CD8-positive, alpha-beta memory T cell (primary cell): ENCODE results near the gene CENPB. TPM values are rescaled to one million over a fixed set of nuclear protein-coding genes. Genes with fewer than 3 reads are reported as not detected.

Experiments
- CTCF ChIA-PET: fragments of 350-600 bp; sonication (Branson Sonifier 250); formaldehyde crosslinking; loops from one replicate; lab custom pipeline; 2021; ENCODE audit warnings: antibody characterized with exemption; lab: Charles Lee
- POLR2A ChIA-PET: fragments of 350-600 bp; sonication (Branson Sonifier 250); formaldehyde crosslinking; loops from one replicate; lab custom pipeline; 2021; ENCODE audit warnings: antibody characterized with exemption; lab: Charles Lee
- DNase-seq, 5 donors: peaks; one replicate each; pipeline versions ENCODE4 v3.0.0 to v3.0.0-alpha.2; 2020 to 2022; ENCODE audit warnings: mixed read lengths in 1 of 5
- H3K27ac ChIP-seq: one replicate; pipeline ENCODE4 v1.7.0; 2013; ENCODE audit warnings: low read depth, mild to moderate bottlenecking, low read length, moderate library complexity
- H3K27me3 ChIP-seq: 2 replicates; pipeline ENCODE4 v1.7.0; 2013; ENCODE audit warnings: low read length, mild to moderate bottlenecking; ENCODE audit not compliant: insufficient read depth, poor library complexity, severe bottlenecking
- H3K36me3 ChIP-seq: 2 replicates; pipeline ENCODE4 v1.7.0; 2013; ENCODE audit warnings: mild to moderate bottlenecking, low read length, moderate library complexity; ENCODE audit not compliant: insufficient read depth
- H3K4me1 ChIP-seq: 2 replicates; pipeline ENCODE4 v1.7.0; 2013; ENCODE audit warnings: mild to moderate bottlenecking, low read length, moderate library complexity; ENCODE audit not compliant: insufficient read depth
- H3K4me3 ChIP-seq: 2 replicates; pipeline ENCODE4 v1.7.0; 2013; ENCODE audit warnings: mild to moderate bottlenecking, low read length
- H3K9me3 ChIP-seq: 2 replicates; pipeline ENCODE4 v1.7.0; 2013; ENCODE audit warnings: mild to moderate bottlenecking, low read length
- H3K27ac Mint-ChIP-seq, 8 donors: one replicate each; pipeline ENCODE4 v1.8.0; 2020 to 2021; ENCODE audit warnings: mixed read lengths in 8 of 8, mild to moderate bottlenecking in 6 of 8, inconsistent platforms in 3 of 8, moderate library complexity in 3 of 8
- H3K27me3 Mint-ChIP-seq, 2 donors: one replicate each; pipeline ENCODE4 v1.8.0; 2020 to 2021; ENCODE audit warnings: mixed read lengths in 2 of 2, mild to moderate bottlenecking in 1 of 2, moderate library complexity in 1 of 2
- H3K36me3 Mint-ChIP-seq, 3 donors: one replicate each; pipeline ENCODE4 v1.8.0; 2020 to 2021; ENCODE audit warnings: mixed read lengths in 3 of 3, inconsistent platforms in 1 of 3, mild to moderate bottlenecking in 1 of 3
- H3K4me1 Mint-ChIP-seq, 3 donors: one replicate each; pipeline ENCODE4 v1.8.0; 2020 to 2021; ENCODE audit warnings: mixed read lengths in 3 of 3, inconsistent platforms in 1 of 3, mild to moderate bottlenecking in 1 of 3
- H3K4me3 Mint-ChIP-seq, 7 donors: one replicate each; pipeline ENCODE4 v1.8.0; 2020 to 2021; ENCODE audit warnings: mixed read lengths in 7 of 7, mild to moderate bottlenecking in 6 of 7, moderate library complexity in 4 of 7, inconsistent platforms in 2 of 7
- H3K9me3 Mint-ChIP-seq, 5 donors: one replicate each; pipeline ENCODE4 v1.8.0; 2020 to 2022; ENCODE audit warnings: mixed read lengths in 5 of 5, mild to moderate bottlenecking in 3 of 5, moderate library complexity in 2 of 5, inconsistent platforms in 1 of 5
- polyA plus RNA-seq: library from polyadenylated mRNA; unstranded; fragments of 300-500 nt; fragmentation: Illumina TruSeq; gene quantifications from one replicate; pipeline ENCODE4 v1.2.3, GENCODE V29; 2021
- total RNA-seq, 2 experiments: library from RNA; stranded (reverse); gene quantifications; one replicate each; pipeline ENCODE4 v1.2.3, GENCODE V29; 2021

Gene CENPB
- total and polyA plus RNA-seq, 3 experiments from 2014 or later: 1.7 to 69.9 (median 66.4) TPM

- POLR2A ChIA-PET: no interaction called here
- H3K4me1 ChIP-seq: peaks cover 10% of the 10 kb centered on the region
- H3K27me3 ChIP-seq: no peaks in the 10 kb centered on the region
- Mint-ChIP-seq H3K36me3 (peaks cover 0 to 4% (median 0%) of the 10 kb centered on the region in 3 donors), H3K27ac (no peak overlapping the region), H3K27me3 (peaks cover 5 to 8% of the 10 kb centered on the region in 2 donors), H3K4me3 (peak overlapping the region in 3 of 7 donors; percentile 15 to 73 (median 66)), H3K4me1 (peaks cover 11 to 27% (median 12%) of the 10 kb centered on the region in 3 donors), H3K9me3 (no peaks in the 10 kb centered on the region)
- CTCF ChIA-PET: no interaction called here
- no peaks in the 10 kb centered on the region for H3K9me3 ChIP-seq
- no peaks in the 10 kb centered on the region for H3K36me3 ChIP-seq
- DNase-seq: no peak
- no peak overlapping the region for H3K27ac ChIP-seq
- H3K4me3 ChIP-seq: no peak overlapping the region
Measured at GRCh38 chr20:3775457-3776108, 11.0 kb downstream of the CENPB start.

DNA sequence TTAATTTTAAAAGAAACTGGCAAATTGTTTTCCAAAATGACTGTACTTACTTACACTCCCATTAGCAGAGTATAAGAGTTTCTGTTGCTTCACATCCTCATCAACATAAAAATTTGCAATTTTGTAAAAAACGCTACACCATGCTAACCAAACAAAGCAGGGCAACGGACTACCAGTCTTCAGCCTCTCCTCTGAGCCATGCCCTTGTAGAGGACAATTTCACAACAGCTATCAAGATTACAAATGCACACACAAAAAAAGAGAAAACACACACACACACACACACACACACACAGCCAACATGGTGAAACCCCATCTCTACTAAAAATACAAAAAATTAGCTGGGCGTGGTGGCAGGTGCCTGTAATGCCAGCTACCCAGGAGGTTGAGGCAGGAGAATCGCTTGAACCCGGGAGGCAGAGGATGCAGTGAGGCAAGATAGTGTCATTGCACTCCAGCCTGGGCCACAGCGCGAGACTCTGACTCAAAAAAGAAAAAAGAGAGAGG lies 14.9 kb downstream of the CENPB start:
- H3K27me3 Mint-ChIP-seq: peaks cover 5 to 8% of the 10 kb centered on the region in 2 donors
- ChIA-PET POLR2A (no interaction called here), CTCF (interaction anchor here (1.3 to 1.6 kb wide), 2 partner anchors 14 to 49 kb away, joined by 3 to 5 read pairs; partner anchors contain the start of genes AP5S1 and CENPB)

DNA sequence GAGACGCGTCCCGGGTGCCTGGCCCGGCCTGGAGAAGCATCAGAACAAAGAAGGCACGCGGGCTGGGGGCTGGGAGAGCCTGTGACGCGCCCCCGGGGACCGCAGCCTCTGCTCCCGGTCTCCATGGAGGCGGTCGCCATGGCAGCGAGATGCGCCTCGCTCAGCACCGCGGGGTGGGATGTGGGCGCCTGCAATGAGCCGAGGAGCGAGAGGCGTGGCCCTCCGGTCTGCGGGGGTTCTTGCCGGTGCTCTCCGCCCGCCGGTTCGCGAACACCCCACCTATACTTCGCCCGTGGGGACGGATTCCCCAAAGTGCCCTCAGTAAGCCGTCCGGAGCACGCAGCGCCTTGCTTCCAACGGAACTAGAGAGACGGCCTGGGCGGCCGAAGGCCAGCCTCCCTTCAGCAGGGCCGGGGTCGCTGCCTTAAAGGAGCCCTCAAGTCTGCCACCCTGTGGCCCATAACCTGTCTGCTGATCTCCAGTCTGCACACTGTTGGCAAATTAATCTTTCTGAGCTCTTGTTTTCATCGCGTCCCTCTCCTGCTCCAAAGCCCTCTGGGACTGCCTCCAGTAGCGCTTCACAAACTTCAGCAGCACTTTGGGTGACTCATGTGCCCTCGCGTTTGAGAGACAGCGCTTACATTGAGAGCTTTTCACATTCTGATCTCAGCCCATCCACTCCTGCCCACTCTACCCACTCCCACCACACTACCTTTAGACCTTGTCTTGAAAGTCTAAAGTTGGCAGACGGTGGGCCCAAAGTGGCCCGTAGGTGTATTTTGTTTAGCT lies 18.0 kb downstream of the CENPB start:
- POLR2A ChIA-PET: interaction anchor here (0.7 to 2.4 kb wide), 12 partner anchors 9 to 314 kb away, joined by 3 to 19 read pairs (median 6); partner anchors contain the start of genes AP5S1, CDC25B, CENPB and SPEF1
- no peaks in the 10 kb centered on the region for H3K27me3 ChIP-seq
- H3K4me3 ChIP-seq: peak overlapping the region; percentile 91
- Mint-ChIP-seq H3K27me3 (peaks cover 5 to 7% of the 10 kb centered on the region in 2 donors), H3K4me3 (peak overlapping the region; percentile 83 to 98 (median 90)), H3K27ac (peak overlapping the region; percentile 87 to 99 (median 98)), H3K9me3 (no peaks in the 10 kb centered on the region), H3K36me3 (peaks cover 0 to 4% (median 3%) of the 10 kb centered on the region in 3 donors), H3K4me1 (peaks cover 7 to 28% (median 19%) of the 10 kb centered on the region in 3 donors)
- no peaks in the 10 kb centered on the region for H3K36me3 ChIP-seq
- peak overlapping the region; percentile 93 for H3K27ac ChIP-seq
- no peaks in the 10 kb centered on the region for H3K9me3 ChIP-seq
- peak; percentile 81 to 95 (median 89) for DNase-seq
- CTCF ChIA-PET: interaction anchor here (0.6 to 3.0 kb wide), 20 partner anchors 9 to 317 kb away, joined by 3 to 29 read pairs (median 6); partner anchors contain the start of genes AP5S1, CENPB and SPEF1
- H3K4me1 ChIP-seq: peaks cover 22% of the 10 kb centered on the region

More for the DNA sequence above, 14.9 kb downstream of the CENPB start:
- Histone ChIP-seq H3K9me3 (no peaks in the 10 kb centered on the region), H3K4me1 (peaks cover 14% of the 10 kb centered on the region), H3K36me3 (no peaks in the 10 kb centered on the region), H3K27me3 (no peaks in the 10 kb centered on the region), H3K27ac (no peak overlapping the region), H3K4me3 (no peak overlapping the region)
- Mint-ChIP-seq H3K4me3 (no peak overlapping the region), H3K4me1 (peaks cover 7 to 19% (median 14%) of the 10 kb centered on the region in 3 donors), H3K36me3 (peaks cover 0 to 4% (median 3%) of the 10 kb centered on the region in 3 donors), H3K9me3 (no peaks in the 10 kb centered on the region), H3K27ac (peak overlapping the region in 1 of 8 donors; percentile 51)
- DNase-seq: no peak

DNA sequence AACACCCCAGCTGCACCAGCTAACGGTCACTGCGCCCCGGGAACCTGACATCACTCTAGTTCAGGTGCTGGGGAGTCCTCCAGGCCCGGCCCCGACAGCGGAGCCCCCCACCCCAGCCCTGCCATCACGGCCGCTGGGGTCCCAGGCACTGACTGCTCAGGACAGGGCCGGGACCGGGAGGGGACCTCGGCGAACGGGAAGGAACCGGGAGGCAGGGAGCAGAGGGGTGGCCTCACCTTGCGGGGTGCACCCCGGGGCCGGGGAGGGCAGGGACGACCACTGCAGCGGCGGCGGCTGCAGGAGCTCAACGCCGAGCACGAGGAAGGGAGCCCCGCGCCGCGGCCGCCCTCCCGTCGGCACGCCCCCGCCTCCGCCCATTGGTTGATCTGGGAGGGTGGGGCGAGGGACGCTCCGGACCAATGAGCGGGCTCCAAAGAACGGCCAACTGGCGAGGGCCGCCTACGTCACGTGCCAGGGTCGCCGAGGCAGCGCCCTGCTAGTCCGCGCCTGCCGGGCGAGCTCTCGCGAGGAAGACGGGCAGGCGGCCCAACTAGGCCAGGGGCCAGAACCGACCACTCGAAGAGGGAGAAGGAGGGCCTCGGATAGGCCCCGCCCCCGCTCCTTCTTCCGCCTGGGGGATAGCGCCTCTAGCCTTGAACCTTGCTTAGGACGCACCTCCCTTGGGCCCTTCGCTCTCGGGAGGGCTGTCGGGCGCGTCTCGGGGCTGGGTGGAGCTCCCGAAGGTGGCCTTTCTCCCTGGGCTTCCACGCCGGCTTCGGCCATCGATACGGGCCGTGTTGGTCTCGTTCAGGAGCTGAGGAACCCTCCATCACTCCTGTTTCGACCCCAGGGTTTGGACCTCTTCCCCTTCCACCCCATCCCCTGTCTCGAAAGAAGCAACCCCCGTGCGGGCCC lies 18.9 kb downstream of the CENPB start, which contains the start of gene ADISSP:
TSS of gene ADISSP (minus strand) at position 327 of the 915 bp plus-strand sequence. CDS start 7,653 bp downstream, outside the sequence.
- CTCF ChIA-PET: interaction anchor here (0.7 to 3.0 kb wide), 20 partner anchors 10 to 318 kb away, joined by 3 to 29 read pairs (median 6); partner anchors contain the start of genes AP5S1, CENPB and SPEF1
- peaks cover 5 to 7% of the 10 kb centered on the region in 2 donors for H3K27me3 Mint-ChIP-seq

GRCh38 chr20:3767110-3767426 lies 19.5 kb downstream of the CENPB start:
- no peaks in the 10 kb centered on the region for H3K9me3 ChIP-seq
- peak in 1 of 5 donors; percentile 13 for DNase-seq
- ChIA-PET POLR2A (interaction anchor here (0.5 to 2.4 kb wide), 8 partner anchors 14 to 404 kb away, joined by 3 to 19 read pairs (median 6); partner anchors contain the start of genes AP5S1, CDC25B, CENPB and SPEF1), CTCF (interaction anchor here (1.0 to 3.0 kb wide), 11 partner anchors 10 to 91 kb away, joined by 3 to 29 read pairs (median 5); partner anchors contain the start of genes AP5S1 and CENPB)
- H3K36me3 ChIP-seq: no peaks in the 10 kb centered on the region
- peaks cover 0 to 5% (median 0%) of the 10 kb centered on the region in 3 donors for H3K36me3 Mint-ChIP-seq
- H3K4me3 ChIP-seq: peak overlapping the region; percentile 91
- peaks cover 0 to 6% of the 10 kb centered on the region in 2 donors for H3K27me3 Mint-ChIP-seq
- peak overlapping the region; percentile 83 to 98 (median 89) for H3K4me3 Mint-ChIP-seq
- no peaks in the 10 kb centered on the region for H3K9me3 Mint-ChIP-seq
- no peaks in the 10 kb centered on the region for H3K27me3 ChIP-seq
- peaks cover 22% of the 10 kb centered on the region for H3K4me1 ChIP-seq
- H3K4me1 Mint-ChIP-seq: peaks cover 7 to 28% (median 19%) of the 10 kb centered on the region in 3 donors
- H3K27ac ChIP-seq: peak overlapping the region; percentile 43
- peak overlapping the region in 5 of 8 donors; percentile 70 to 87 (median 80) for H3K27ac Mint-ChIP-seq

More for the DNA sequence above, 18.9 kb downstream of the CENPB start, which contains the start of gene ADISSP:
- POLR2A ChIA-PET: interaction anchor here (0.5 to 2.4 kb wide), 14 partner anchors 10 to 404 kb away, joined by 3 to 19 read pairs (median 5); partner anchors contain the start of genes AP5S1, CDC25B, CENPB and SPEF1
- Mint-ChIP-seq H3K4me3 (peak within 1 kb of the TSS; percentile 83 to 98 (median 90)), H3K27ac (peak within 1 kb of the TSS; percentile 87 to 99 (median 98)), H3K36me3 (peaks cover 0 to 5% (median 4%) of the 10 kb centered on the region in 3 donors), H3K4me1 (peaks cover 7 to 28% (median 19%) of the 10 kb centered on the region in 3 donors), H3K9me3 (no peaks in the 10 kb centered on the region)
- H3K27ac ChIP-seq: peak within 1 kb of the TSS; percentile 93
- DNase-seq: peak; percentile 95 to 98 (median 96)
- H3K4me1 ChIP-seq: peaks cover 22% of the 10 kb centered on the region
- H3K9me3 ChIP-seq: no peaks in the 10 kb centered on the region
- H3K27me3 ChIP-seq: no peaks in the 10 kb centered on the region
- no peaks in the 10 kb centered on the region for H3K36me3 ChIP-seq
- H3K4me3 ChIP-seq: peak within 1 kb of the TSS; percentile 91

GRCh38 chr20:3766422-3767109 lies 20.0 kb downstream of the CENPB start:
- peak in 1 of 5 donors; percentile 39 for DNase-seq
- ChIA-PET CTCF (interaction anchor here (1.0 to 3.0 kb wide), 6 partner anchors 10 to 55 kb away, joined by 3 to 29 read pairs (median 6); partner anchors contain the start of genes AP5S1 and CENPB), POLR2A (interaction anchor here (0.5 to 2.4 kb wide), 2 partner anchors 45 to 166 kb away, joined by 4 to 11 read pairs; no protein-coding TSS in a partner anchor)
- peaks cover 22% of the 10 kb centered on the region for H3K4me1 ChIP-seq
- H3K27ac Mint-ChIP-seq: peak overlapping the region in 5 of 8 donors; percentile 77 to 87 (median 80)
- H3K4me3 Mint-ChIP-seq: peak overlapping the region; percentile 83 to 98 (median 89)
- no peaks in the 10 kb centered on the region for H3K36me3 ChIP-seq
- no peak overlapping the region for H3K27ac ChIP-seq
- H3K9me3 Mint-ChIP-seq: no peaks in the 10 kb centered on the region
- H3K4me1 Mint-ChIP-seq: peaks cover 7 to 28% (median 19%) of the 10 kb centered on the region in 3 donors
- peaks cover 0 to 7% (median 2%) of the 10 kb centered on the region in 3 donors for H3K36me3 Mint-ChIP-seq
- peak overlapping the region; percentile 91 for H3K4me3 ChIP-seq
- H3K27me3 Mint-ChIP-seq: peaks cover 0 to 2% of the 10 kb centered on the region in 2 donors
- no peaks in the 10 kb centered on the region for H3K27me3 ChIP-seq
- no peaks in the 10 kb centered on the region for H3K9me3 ChIP-seq
